ENCODE measurements around the gene CPNE9. TPM values are rescaled to one million over a fixed set of nuclear protein-coding genes. Genes with fewer than 3 reads are reported as not detected.

The CPNE9 gene
- total RNA-seq, 1 donor from 2014 or later = 0.16 TPM

DNA sequence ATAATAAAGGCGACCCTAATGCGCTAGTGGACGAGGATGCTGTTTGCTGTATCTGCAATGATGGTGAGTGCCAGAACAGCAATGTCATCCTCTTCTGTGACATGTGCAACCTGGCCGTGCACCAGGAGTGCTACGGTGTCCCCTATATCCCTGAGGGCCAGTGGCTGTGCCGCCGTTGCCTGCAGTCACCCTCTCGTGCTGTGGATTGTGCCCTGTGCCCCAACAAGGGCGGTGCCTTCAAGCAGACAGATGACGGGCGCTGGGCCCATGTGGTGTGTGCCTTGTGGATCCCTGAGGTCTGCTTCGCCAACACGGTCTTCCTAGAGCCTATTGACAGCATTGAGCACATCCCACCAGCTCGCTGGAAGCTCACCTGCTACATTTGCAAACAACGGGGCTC is 35.5 kb downstream of the CPNE9 start:
- Histone ChIP-seq H3K4me3 (no peak overlapping the region), H3K9me3 (replicated peaks) (no peaks in the 10 kb centered on the region), H3K27me3 (ENCODE audit: low read depth) (no peaks in the 10 kb centered on the region), H3K27ac (replicated peaks) (no peak overlapping the region), H3K4me1 (peaks cover 34% of the 10 kb centered on the region), H3K36me3 (peaks cover 100% of the 10 kb centered on the region)
- DNase-seq = no peak
- no peak for TF ChIP-seq CTCF (IDR thresholded peaks at IDR 0.05; ENCODE audit: borderline replicate concordance)
- intact Hi-C loops (cut with micrococcal nuclease) = no loop called here

- H3K4me1 ChIP-seq = peaks cover 6% of the 10 kb centered on the region
- intact Hi-C loops (cut with micrococcal nuclease) = no loop called here
- no peak overlapping the region for H3K27ac ChIP-seq (replicated peaks)
- H3K36me3 ChIP-seq = peaks cover 100% of the 10 kb centered on the region
- H3K4me3 ChIP-seq = no peak overlapping the region
- no peak for DNase-seq
- no peak for TF ChIP-seq CTCF (IDR thresholded peaks at IDR 0.05; ENCODE audit: borderline replicate concordance)
- H3K27me3 ChIP-seq (ENCODE audit: low read depth) = no peaks in the 10 kb centered on the region
- no peaks in the 10 kb centered on the region for H3K9me3 ChIP-seq (replicated peaks)
Observed at GRCh38 chr3:9742560-9742959, 38.9 kb downstream of the CPNE9 start.

- Histone ChIP-seq H3K9me3 (replicated peaks) (no peaks in the 10 kb centered on the region), H3K4me1 (no peaks in the 10 kb centered on the region), H3K4me3 (no peak overlapping the region), H3K36me3 (peaks cover 99% of the 10 kb centered on the region), H3K27ac (replicated peaks) (no peak overlapping the region), H3K27me3 (ENCODE audit: low read depth) (no peaks in the 10 kb centered on the region)
- DNase-seq = no peak
- no peak for TF ChIP-seq CTCF (IDR thresholded peaks at IDR 0.05; ENCODE audit: borderline replicate concordance)
- intact Hi-C loops (cut with micrococcal nuclease) = no loop called here
Observed at GRCh38 chr3:9743548-9743947, 39.9 kb downstream of the CPNE9 start.

DNA sequence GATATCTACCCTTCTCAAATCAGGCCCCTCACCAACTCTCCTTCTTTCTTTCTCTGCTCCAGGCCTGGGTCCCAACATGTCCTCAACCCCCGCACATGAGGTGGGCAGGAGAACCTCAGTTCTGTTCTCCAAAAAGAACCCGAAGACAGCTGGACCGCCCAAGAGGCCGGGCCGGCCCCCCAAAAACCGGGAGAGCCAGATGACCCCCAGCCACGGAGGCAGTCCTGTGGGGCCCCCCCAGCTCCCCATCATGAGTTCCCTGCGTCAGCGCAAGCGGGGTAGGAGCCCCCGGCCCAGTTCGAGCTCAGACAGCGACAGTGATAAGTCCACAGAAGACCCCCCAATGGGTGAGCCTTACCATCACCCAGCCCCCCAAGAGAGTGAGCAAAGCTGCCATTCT is 40.5 kb downstream of the CPNE9 start:
- H3K27me3 ChIP-seq (ENCODE audit: low read depth) = no peaks in the 10 kb centered on the region
- DNase-seq = no peak
- peaks cover 5% of the 10 kb centered on the region for H3K4me1 ChIP-seq
- peaks cover 92% of the 10 kb centered on the region for H3K36me3 ChIP-seq
- intact Hi-C loops (cut with micrococcal nuclease) = no loop called here
- TF ChIP-seq CTCF (IDR thresholded peaks at IDR 0.05; ENCODE audit: borderline replicate concordance) = no peak
- no peak overlapping the region for H3K27ac ChIP-seq (replicated peaks)
- H3K4me3 ChIP-seq = no peak overlapping the region
- no peaks in the 10 kb centered on the region for H3K9me3 ChIP-seq (replicated peaks)

GRCh38 chr3:9745521-9745920 is 41.9 kb downstream of the CPNE9 start:
- TF ChIP-seq CTCF (IDR thresholded peaks at IDR 0.05; ENCODE audit: borderline replicate concordance) = no peak
- intact Hi-C loops (cut with micrococcal nuclease) = no loop called here
- DNase-seq = no peak

GRCh38 chr3:9746330-9746729 is 42.7 kb downstream of the CPNE9 start:
- H3K27ac ChIP-seq (replicated peaks) = no peak overlapping the region
- peaks cover 21% of the 10 kb centered on the region for H3K4me1 ChIP-seq
- no peaks in the 10 kb centered on the region for H3K27me3 ChIP-seq (ENCODE audit: low read depth)
- H3K9me3 ChIP-seq (replicated peaks) = no peaks in the 10 kb centered on the region
- intact Hi-C loops (cut with micrococcal nuclease) = no loop called here
- no peak overlapping the region for H3K4me3 ChIP-seq
- DNase-seq = no peak
- peaks cover 74% of the 10 kb centered on the region for H3K36me3 ChIP-seq
- no peak for TF ChIP-seq CTCF (IDR thresholded peaks at IDR 0.05; ENCODE audit: borderline replicate concordance)

More at GRCh38 chr3:9745521-9745920, 41.9 kb downstream of the CPNE9 start:
- peaks cover 79% of the 10 kb centered on the region for H3K36me3 ChIP-seq
- H3K27ac ChIP-seq (replicated peaks) = no peak overlapping the region
- no peaks in the 10 kb centered on the region for H3K27me3 ChIP-seq (ENCODE audit: low read depth)
- no peaks in the 10 kb centered on the region for H3K9me3 ChIP-seq (replicated peaks)
- H3K4me3 ChIP-seq = no peak overlapping the region
- H3K4me1 ChIP-seq = peaks cover 12% of the 10 kb centered on the region

Data from left ventricle myocardium inferior (tissue), 1 donor.